Fibroblast of peridontal ligament (primary cell): Measurements from ENCODE around the gene MARK1.

ENCODE experiments used
- DNase-seq: peaks from one replicate; pipeline ENCODE4 v3.0.0-alpha.2; 2010; ENCODE audit errors: extremely low read depth

Gene MARK1

DNA sequence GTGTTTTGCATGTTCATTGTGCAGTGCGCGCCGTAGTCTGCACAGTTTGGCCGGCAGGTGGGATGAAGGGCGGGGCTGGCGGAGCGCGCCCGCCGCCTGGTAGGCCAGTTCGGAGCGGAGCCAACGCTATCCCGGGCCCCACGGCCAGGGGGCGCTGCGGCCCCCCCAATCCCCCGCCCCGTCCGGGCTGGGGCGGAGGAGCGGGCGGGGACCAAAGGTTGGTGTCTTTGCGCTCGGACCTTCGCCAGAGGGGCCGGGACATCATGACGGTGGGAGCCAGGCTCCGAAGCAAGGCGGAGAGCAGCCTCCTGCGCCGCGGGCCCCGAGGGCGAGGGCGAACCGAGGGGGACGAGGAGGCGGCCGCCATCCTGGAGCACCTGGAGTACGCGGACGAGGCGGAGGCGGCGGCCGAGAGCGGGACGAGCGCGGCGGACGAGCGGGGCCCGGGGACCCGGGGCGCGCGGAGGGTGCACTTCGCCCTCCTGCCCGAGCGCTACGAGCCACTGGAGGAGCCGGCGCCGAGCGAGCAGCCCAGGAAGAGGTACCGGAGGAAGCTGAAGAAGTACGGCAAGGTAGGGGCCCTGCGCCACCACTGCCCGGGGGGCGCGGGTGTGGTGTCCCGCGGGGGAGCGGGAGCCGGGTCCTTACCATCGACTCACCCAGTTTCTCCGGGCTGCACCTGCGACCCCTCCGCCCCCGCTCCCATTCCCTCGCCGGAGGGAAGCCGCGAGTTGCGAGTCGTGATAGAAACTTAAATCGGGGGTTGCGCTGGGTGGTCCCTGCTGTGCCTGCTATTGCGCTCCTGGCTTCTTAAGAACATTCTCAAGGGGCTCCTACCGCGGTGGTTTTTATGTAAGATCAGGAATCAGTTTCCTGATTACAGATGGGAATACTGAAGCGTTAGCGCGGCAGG is 162.5 kb downstream of the MARK1 start, which contains the start of gene C1orf115:
TSS of gene C1orf115 (plus strand) at position 224 of the 913 bp plus-strand sequence. CDS start at position 264, 40 bp downstream.
- DNase-seq = peak; percentile 18

DNA sequence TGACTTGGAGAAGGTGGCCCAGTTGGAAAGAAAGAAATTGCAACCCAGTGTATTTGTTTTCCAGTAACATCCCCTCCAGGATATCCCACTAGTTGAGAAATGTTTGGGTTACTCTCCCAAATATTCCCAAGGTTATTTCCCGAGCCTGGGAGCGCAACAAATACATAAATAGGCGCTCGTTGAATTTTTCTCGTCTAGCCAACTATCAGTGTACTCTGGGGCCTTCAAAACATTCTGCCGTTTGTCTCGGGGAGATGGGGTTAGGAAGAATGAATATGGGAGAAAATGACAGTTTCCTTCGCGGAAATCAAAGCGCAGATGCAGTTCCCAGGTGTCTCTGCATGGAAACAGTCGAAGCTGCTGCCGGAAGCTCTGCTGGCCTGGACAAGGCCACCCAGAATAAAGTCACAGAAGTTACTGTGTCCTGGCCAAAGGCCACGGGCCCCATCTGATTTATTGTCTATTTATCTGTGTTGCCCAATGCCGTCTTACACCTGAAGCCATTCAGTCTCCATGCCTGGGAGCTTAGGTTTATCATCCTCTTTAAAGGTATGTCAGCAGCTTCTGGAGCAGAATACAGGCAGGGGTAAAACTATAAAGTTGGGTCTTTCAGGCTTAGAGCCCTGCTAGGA is 163.2 kb downstream of the MARK1 start:
- DNase-seq = no peak

DNA sequence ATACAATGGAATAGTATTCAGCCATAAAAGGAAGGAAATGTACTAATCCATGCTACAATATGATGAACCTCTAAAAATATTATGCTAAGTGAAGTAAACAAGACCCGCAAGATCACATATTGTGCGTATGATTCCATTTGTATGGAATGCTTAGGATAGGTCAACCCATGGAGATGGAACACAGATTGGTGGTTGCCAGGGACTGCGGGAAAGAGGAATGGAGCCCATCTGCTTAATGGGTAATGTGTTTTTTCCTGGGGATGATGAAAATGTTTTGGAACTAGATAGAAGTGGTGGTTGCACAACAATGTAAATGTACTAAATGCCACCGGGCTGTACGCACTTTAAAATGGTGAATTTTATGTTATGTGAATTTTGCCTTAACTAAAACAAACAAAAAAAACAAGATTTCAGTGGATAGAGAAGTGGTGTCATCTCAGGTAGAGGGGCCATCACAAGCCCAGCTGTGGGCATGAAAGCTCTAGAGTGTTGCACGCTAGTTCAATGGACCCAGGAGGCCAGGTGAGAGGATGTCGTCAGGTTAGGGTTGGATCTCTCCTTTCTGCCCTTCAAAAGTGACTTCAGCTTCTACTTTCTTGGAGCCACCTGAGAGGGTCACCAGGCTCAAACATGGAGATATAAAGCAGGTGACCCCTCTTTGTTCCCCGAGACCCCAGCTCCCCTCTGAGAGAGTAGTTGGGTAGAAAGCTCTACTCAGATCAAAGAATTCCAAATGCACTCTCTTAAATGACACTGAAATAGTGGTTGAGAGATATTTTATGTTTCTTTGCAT is 164.7 kb downstream of the MARK1 start:
- DNase-seq = no peak

DNA sequence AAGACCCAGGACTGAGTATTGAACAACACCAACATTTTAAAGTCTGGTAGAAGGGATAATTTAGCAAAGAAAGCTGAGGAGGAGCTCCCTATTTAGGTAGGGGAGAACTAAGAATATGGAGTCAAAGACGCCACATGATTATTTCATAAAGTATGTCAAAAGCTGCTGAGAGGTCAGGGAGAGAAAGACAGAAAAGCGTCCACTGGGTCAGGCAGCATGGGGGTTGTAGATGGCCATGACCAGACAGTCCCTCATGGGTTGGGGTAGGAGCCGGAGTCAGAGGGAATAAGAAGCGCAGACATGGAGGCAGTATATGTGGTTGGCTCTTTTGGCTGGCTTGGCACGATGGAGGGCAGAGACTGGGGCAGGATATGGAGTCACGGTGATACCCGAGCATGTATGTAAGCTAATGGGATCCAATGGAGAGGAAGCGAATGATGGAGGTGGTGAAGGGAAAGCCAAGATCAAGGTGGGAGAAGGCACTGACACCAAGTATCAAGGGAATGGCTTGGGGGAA is 167.0 kb downstream of the MARK1 start:
- no peak for DNase-seq

DNA sequence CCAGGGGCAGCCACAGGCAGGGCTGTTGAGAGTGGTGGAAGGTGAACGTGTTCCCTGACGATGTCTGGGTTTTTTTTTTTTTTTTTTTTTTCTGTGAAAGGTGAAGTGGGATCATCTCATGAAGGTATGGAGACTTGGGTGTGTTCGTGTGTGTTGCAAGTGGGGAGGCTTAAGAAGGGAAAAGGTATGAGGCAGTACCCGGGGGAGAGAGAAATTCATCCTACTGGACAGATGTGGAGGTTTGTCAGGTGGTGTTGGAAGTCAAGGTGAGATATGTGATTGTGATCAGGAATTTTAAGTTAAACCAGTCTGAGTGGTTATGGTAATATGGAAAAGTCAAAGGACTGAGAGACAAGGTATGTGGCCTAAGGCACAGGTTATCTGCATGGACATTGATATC is 167.5 kb downstream of the MARK1 start:
- no peak for DNase-seq

DNA sequence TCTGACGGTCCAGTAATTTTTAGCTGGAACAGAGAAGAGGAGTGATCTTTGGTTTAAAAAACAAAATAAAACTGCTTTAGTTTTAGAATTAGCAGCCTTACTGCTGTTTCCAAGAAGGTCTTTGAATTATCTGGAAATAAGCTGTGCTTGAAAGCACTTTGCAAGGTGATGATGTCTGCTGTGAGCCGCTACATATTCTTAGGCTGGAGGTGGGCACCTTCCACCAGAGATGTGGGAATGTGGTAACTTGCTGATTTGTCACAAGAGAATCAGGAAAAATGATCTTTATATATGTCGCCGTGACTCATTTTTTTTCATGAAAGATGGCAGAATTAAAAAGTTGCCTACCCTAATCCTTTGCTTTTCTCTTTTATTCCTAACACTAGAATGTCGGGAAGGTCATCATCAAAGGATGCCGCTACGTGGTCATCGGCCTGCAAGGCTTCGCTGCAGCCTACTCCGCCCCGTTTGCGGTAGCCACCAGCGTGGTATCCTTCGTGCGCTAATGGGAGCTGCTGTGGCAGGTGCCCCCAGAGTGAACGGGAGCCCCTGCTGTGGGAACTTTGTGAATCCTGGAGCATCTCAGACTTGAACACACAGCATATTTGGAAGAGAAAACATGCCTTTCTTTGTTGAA is 168.4 kb downstream of the MARK1 start:
- DNase-seq = no peak

DNA sequence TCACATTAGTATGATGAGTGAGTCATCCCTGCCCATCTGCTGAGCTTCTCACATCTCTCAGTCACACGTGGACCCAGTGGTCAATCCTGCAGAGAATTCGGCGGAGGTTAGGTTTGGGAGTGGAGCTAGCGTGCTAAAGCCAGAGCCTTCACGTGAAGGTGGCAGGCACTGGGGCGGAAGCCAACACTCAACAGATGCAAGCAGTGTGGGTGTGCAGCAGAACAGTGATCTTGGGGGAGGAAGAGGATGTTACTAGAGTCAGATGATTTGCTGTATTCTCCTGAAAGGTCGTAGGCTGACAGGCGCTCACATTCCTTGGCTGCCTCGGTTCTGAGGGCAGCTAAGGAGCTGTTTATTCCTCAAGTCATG is 168.9 kb downstream of the MARK1 start:
- DNase-seq = no peak

DNA sequence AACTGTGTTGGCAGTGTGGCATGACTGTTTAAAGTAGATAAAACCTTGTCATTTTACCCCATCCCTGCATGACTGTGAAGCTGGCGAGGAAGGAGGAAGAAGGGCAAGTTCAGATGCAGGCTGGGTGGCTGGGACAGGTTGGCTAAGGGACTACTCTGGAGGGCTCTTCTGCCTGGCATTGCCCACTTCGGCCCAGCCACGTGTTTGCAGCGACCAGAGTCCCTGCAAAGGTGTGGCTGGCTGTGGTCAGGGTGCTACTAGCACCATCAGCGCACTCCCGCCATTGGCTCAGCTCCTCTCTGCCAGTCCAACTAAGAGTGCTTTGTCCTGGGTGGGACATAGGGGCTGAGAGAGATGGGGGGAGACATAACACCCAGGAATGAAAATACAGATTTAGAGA is 169.4 kb downstream of the MARK1 start:
- DNase-seq = no peak

DNA sequence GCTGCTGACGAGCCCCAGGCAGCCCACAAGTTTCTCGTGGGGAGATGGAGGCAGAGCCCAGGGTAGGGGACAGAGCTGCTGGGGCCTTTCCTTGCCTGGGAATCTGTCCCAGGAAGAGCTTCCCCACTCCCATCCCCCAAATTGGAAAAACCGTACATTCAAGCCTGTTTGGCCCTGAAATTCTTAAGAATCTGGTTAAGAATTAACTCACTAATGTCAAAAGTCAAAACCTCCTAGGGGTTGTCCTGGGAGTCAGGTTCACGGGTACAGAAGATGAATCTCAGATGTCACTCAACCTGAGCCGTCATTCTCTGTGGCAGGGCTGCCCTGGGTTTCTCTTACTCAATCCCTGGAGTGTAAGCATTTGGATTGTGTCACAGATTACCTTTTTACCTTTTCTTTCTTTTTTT is 170.7 kb downstream of the MARK1 start:
- DNase-seq = no peak

DNA sequence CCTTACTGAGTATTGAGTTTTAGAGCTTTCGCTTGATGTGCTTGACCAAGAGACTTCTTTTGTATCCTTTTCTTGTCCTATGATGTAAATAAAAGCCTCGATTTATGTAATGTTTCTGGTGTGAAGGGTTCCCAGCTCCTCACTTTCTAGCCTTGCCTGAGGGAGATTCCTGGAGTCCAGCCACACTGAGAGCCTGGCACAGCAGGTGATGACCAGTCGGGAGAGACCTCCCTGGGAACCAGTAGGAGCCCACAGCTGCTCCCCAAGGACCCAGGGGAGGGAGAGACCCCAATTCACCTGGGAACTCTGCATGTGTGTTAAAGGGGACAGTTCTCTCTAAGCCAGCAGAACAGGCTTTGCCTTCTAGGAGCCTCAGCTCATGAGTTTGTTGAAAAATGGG is 171.1 kb downstream of the MARK1 start:
- no peak for DNase-seq

DNA sequence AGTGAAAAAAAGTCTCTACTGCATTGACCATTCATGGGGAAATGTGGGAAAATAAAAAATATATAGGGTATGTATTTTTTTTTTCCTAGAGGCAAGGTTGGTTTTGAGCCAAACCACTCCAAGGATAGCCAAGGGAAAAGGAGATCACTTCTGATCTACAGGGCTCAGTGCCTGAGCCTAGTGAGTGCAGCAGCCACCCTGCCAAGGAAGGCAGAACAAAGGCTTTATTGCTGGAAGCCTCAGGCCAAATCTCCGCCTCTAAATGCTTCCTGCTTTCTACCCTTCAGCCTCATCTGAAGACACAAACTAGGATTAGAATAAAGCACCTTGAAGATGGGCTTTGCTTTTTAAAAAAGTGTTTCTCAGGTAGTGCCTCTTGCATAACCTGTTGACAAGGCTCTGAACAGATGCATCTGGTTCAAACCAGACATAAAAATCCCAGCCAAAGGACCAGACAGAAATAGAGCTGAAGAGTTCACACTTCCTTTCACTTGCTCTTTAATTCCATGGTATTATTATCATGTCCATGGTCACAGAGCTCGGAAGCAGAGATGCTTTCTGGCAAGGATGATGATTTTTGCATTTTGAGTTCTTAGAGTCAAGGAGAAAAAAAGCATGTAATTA is 172.7 kb downstream of the MARK1 start:
- DNase-seq = no peak

DNA sequence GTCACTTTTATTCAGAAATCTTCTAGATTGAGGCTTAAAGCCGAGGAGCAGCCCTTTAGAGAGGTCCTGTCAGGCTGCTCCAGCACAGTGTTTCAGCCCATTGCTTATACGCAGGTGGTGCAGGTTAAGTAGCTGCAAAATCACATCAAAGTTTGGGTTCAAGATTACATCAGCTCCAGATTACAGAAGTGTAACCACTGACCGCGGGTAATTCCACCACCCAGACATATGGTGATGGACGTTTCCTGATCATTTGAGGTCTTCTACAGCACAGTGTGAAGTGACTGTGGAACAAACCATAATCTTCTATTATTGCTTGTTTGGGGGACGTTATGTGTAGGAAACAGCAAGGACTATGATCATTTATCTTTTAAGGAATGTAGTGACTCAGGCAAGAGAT is 174.0 kb downstream of the MARK1 start:
- DNase-seq = no peak

DNA sequence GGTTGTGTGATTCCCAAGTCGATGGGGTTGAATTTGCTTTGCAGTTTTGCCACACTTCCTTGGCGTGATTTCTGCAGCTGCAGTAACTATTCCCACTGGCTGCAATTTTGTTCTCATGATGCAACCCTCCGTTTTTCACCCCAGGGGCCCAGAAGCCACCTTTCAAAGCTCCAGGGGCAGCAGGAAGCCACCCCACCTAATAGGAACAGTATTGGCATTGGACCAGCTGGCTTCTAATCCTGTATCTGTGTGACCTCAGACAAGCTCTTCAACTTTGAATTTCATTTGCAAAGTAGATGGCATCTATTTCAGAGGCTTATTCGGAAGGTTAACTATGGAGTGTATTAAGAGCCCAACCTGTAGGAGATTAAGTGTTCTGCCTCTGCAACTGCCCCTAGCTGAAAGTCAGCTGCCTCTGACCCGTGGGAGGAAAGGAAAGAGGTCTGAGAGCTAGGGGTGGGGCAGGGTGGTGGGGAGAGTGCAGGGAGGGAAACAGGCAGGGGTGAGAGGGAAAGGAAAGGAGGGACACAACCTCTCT is 174.9 kb downstream of the MARK1 start:
- DNase-seq = no peak

DNA sequence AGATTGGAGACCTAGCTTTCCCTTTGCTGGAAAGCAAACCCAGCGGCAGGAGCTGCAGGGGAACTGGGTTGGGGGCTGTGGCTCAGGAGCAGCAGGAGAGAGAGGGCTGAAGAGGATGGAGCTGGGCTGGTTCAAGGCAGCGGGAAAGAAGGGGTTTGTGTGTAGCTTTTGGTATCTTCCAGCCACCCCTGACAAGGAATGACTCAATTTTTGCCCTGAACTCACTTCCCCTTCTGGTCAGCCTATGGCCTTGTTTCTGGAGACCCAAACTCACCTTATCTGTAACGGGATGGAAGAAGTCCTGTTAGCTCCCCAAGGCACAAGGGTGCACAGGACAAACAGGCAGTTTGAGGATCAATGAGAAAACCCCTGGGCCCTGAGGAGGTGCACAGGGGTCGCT is 175.4 kb downstream of the MARK1 start:
- no peak for DNase-seq

DNA sequence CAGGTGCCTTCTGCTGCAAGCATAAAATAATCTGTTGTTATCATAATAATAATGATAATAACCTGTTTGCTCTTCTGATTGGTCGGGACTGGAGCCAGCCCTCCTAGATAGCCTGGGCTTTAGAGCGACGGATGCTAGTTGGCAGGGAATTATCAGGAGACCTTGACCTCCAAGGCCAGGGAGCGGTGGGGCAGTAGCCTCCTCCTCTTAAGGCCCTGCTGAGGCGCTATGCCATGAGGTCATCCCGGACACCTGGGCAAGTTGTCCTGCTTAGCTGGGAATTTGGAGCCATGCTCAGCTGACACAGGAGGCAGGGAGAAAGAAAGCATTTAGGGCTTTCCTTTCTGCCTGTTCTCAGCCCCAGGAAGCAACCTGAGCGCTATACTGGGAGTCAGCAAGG is 177.8 kb downstream of the MARK1 start:
- no peak for DNase-seq

DNA sequence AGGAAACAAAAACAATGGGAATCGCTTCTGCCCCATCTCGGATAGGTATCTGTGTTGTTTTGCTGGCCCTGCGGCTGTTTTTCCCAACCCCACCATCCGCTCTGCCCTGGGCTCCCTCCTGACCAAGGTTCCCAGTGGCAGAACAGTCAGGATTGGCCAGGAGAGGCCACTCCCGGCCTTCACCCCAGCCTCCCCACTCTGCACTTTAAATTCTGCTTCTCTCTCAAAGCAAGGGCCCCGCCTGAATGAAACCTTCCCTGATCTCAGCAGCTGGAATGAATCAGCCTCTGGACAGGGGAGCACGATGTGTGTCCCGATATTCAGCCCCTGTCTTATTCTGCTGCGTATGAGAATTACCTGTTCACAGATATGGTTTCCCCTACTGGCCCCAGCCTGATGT is 178.5 kb downstream of the MARK1 start:
- DNase-seq = no peak

DNA sequence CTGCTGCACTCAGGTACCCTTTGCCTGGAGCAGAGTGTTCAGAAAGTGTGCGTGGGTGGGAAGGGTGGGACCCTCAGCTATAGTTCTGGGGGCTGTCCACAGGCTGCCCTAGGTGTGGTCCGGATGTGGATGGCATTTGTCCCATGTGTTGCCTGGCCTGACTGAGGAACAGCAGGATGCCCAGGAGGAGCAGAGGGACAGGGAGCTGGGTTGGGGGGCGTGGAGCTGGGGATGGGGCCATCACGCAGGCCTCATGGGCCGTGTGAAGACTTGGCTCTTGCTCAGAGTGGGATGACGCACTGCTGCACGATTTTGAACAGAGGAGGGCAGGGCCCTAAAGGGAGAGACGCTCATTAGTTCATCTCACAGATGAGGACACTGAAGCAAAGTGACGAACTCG is 179.2 kb downstream of the MARK1 start:
- DNase-seq = no peak

DNA sequence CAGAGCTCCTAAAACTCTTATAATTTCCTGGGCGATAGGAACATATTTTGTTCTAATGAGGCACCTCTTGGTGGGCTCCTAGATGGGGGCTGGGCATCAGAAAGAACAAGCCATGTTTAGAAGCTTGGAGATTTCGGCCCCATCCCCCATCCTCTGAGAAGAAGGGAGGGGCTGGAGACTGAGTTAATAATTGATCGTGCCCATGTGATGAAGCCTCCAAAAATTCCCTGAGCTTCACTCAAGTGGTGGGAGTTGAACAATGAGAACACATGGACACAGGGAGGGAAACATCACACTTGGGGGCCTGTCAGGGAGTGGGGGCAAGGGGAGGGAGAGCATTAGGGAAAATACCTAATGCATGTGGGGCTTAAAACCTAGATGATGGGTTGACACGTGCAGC is 180.3 kb downstream of the MARK1 start:
- no peak for DNase-seq

DNA sequence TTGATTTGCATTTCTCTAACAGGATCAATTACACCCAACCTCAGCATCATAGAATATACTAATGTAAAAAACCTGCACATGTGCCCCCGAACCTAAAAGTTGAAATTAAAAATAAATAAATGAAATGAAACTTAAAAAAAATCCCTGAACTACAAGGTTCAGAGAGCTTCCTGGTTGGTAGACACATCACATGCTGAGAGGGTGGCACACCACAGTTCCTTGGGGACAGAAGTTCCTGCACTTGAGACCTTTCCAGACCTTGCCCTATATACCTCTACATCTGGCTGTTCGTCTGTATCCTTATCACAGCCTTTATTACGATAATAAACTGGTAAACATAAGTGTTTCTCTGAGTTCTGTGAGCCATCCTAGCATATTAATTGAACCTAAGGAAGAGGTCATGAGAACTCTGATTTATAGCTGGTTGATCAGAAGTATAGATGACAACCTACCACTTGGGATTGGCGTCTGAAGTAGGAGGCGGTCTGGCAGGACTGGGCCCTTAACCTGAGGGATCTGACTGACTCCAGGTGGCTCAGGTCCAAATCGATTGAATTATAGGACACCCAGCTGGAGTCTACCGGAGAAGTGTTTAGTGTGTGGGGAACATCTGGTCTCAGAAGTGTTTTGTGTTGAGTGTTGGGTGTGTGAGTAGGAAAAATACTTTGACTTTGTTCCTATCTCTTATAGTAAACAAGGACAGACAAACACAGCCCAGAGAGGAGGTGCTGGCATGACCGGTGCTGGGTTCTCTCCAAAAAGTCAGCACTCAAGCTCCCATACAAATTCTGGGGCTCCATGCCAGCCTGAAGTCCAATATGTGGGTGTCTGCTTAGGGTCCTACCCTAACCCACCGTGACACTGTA is 181.2 kb downstream of the MARK1 start:
- no peak for DNase-seq

DNA sequence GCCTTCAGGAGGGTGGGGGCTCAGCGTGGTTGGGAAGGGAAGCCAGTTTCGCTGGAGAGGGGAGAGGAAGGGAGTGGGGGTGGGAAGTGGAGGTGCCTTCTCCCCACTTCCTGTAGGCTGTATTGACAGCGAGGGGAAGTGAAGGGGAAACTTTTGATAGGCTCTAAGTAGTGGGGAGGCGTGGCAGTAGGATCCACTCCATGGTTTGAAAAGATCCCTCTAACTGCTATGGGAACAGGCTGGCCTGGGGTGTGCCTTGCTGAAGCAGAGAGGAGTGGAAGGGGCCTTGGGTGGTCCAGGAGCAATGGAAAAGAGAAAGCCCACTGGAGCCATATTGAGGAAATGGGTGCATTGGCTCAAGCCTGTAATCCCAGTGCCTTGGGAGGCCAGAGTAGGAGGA is 182.4 kb downstream of the MARK1 start:
- DNase-seq = no peak
